ENCODE results near the gene SRP9.
A peak's percentile ranks its signal among the peaks of the same experiment; 100 is the strongest.

Gene SRP9

DNA sequence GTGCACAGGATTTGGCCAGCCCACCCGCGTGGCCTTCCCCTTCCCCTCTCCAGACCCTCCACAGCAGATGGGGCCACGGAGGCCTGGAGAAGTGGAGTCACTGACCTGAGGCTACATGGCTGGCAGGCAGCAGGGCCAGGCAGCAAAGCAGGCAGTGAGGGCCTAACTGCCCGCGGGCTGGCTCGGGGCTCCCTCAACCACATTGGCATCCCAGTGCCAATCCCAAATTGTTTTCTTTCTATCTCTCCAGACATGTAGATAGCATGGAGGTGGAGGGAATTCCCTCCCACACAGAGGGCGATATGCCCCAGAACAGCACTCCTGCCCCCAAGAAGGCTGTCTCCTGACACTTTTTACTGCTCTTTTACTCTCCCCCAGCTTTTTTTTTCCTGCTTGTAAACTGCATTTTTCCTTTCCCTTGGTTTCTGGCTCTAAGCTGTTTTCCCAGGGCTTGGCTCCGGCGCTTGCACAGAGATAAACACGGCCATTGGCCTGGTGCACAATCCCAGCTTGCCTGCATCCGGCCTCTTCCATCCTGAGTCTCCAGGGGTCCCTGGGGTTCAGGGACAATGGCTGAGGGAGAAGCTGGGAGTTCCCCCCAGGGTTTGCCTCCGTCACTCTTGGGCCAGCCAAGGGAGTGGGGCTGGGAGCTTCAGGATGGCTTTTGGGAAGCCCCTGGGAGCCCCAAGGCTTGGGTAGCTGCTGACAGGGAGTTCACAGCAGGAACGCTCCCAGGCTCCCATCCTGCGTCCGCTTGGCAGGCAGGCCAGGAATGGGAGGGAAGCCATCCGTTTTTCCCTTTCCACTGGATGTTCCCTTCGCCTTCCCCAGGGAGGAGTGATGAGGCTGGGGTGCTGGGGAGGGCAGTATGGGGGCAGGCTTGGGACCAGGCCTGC, 39.3 kb downstream of the SRP9 start:
- DNase-seq: no peak

DNA sequence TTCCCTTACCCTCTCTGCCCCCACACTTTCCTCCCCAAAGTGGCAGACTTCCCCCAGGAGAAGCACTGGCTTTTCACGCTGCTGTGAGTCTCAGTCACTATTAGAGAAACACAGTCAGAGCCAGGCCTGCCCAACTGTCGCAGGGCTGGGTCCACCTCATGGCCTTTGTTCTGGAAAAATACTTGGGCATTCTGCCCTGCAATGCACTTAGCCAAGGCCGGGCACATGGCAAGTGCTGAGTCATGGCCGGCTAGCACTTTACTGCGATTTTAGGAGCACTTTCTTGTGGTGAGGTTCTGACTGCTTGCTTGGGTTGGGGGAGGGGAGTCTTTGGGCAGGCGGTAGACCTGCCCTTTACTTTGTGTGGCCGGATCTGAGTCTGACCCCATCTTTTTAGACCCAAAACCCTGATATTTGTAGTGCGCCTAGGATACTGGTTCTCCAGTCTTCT, 40.0 kb downstream of the SRP9 start:
- peak; percentile 56 to 65 for DNase-seq

DNA sequence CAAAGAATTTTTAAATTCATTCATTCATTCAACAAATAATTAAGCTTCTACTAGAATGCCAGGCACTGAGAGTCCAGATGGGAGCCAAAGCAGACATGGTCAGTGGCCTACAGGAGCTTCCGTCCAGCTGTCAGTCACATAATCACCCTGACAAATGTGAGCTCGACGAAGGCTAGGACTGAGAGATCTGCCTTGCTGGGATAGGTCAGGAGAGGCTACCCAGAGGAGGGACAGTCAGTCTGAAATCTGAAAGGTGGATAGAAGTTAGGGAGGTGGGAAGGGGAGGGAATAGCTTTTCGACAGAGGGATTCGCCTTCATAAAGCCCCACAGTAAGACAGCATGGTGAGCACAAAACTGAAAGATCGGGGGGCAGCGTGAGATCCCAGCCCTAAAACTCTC, 40.6 kb downstream of the SRP9 start:
- DNase-seq: no peak

DNA sequence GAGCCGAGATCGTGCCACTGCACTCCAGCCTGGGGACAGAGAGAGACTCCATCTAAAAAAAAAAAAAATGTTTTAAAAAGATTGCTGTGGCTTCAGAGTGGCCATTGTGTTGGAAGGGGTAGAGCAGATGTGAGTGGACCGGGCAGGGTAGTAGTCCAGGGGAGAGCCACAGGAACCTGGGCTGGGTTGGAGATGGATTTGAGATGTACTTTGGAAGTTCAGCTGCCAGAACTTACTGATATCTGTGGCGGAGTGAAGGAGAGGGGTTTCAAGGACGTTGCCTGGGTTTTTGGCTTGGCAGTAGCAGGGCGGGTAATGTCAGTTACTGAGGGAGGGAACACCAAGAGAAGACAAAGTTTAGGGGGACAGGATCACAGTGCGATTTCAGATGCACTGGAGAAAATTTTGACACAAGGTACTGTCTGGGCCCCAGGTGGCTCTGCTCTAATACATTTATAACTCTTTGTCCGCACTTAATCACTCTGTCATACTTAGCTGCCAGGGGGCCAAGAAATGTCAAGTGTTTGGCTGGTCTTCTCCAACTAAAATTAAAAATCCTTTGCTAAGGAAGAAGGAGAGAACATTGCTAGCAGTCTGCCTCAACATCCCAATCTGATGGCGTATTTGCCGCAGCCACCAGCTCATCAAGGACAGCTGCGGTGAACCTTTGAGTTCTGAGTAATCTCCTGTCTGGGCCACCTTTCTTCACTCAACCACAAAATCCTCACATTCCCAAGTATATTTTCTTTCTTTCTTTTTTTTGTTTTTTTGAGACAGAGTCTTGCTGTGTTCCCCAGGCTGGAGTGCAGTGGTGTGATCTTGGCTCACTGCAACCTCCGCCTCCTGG, 41.9 kb downstream of the SRP9 start:
- DNase-seq: no peak

DNA sequence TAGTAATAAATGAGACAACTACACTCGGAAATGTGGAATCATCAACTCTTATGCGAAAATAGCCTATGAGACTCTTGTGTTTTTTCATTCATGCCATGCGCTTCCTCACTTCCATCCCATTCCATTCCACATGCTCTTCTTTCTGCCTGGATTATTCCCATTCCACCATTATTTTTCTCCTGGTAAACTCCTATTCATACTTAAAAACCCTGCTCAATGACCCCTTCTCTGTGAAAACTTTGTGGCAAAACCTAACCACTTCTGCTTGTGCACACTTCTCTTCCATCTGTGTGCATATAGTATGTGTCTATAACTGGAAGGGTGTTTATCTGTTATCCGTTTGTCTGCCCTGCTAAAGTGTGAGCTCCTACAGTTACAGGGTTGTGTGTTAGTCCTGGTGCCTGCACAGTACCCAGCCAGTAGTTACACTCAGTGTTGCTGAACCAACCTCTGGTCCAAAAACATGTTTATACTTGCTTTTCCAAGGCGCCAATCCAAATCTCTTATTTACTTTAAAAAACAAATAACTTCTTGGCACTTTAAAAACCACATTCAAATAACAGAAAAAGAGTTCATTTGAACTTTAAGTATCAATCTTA, 43.0 kb downstream of the SRP9 start:
- no peak for DNase-seq

DNA sequence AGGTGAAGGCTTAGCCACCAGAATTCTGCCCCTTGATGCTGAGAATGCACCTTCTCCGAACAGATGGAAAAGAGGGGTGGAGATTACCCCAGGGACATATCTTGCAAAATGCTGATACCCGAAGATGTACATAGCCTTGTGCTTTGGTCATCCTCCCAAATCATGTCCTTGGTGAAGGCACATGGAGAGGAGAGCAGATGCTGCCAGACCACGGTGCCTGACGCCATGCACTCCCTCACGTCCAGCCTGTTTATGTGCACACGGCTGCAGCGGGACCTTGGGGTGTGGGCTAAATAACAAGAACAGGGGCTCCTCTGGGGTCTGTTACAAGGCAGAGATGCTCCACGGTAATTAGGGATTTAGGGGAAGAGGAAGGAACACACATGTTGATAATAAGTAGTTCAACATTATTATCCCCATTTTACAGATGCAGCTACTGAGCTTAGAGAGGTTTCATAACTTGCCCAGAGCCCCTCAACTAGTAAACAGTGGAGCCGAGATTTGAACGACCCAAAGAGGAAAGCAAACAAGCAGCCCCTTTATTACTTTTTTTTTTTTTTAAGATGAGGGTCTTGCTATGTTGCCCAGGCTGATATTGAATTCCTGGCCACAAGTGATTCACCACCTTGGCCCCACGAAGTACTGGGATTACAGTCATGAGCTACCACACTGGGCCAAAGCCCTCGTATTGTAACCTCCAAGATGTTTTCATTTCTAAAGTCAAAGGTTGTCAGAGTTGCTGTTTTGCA, 45.2 kb downstream of the SRP9 start:
- no peak for DNase-seq

DNA sequence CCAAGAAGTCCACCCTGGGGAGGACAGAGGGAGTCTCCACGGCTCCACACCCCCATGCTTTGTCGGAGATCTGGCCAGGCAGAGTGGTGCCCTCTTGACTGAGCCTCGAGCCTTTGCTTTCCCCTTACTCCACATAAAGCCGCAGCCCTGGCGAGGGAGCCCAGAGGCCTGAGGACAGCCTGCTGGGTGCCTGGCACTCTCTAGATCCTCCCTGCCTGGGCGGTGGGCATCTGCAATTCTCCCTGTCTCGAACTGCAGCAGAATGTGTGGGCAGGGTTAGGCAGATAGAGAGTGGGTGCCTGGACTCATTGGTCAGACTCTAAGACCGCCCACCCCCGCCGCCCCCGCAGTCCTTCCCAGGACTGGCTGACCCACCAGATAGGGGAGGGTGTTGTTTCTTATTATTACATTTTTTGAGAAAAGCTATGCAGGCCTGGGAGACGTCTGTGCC, 46.2 kb downstream of the SRP9 start:
- DNase-seq: no peak

DNA sequence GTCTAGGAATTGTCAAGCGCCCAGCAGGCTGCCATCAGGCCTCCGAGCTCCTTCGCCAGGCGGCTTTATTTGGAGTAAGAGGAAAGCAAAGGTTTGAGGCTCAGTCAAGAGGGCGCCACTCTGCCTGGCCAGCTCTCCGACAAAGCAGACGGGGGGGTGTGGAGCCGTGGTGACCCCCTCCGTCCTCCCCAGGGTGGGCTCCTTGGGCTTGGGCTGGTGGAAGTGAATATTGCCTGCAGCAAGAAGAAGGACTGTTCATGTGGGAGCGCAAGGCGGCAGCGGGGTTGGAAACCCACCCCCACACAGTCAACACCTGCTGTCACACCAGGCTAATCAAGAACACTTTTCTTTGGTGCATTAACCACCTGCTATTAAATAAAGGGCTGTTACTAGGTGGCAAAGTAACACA, 46.9 kb downstream of the SRP9 start:
- DNase-seq: no peak

DNA sequence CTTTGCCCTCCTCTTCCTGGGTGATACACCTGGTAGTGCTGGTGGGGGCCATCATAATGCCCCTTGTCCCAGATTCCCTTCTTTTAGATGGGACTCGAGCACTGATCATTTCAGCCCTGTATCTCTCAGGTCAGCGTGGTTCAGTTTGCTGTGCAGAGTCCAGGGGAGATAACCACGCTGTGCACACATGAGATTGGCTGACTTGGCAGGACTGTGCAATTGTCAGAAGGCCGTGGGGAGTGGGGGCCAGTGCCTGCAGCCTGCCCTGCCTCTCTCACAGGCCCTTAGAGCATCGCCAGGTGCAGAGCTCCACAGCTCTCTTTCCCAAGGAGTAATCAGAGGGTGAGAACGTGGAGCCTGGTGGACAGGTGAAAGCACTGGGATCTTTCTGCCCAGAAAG, 47.5 kb downstream of the SRP9 start:
- DNase-seq: no peak

DNA sequence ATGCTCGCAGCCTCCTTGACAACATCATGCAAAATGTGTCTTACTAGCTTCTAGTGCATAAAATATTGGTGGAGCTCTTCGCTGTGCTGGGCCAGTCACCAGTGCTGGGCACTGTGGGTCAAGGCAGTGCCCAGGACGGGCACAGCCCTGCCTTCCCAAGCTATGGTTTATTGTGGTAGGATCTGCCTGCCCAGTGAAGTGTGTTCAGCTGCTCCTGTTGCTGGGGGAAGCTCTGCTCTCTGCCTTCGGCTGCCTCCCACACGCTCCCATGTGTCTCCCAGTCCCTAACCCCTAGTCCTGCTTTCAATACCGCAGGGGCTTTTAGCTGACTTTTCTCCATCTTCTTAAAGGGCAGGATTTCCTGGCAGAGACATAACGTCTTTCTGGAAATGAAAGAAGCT, 48.0 kb downstream of the SRP9 start:
- DNase-seq: peak; percentile 26 to 50

DNA sequence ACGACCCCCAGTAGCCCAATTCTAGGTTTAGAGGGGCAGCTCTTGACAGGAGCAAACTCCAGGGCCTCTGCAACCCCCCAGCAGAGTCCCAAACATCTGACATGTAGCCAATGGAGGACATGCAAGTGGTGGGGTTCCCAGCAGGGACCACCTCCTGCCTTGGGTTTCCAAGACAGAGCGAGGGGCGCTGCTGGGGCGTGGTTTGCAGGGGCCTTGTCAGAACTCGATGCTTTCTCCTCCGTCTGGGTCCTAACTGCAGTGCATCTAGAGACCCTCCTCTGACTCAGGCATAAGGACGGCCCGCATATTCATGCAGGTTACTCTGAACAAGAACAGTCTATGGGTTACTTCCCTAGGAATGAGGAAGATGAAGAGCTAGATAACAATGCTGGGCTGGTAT, 49.5 kb downstream of the SRP9 start:
- no peak for DNase-seq

DNA sequence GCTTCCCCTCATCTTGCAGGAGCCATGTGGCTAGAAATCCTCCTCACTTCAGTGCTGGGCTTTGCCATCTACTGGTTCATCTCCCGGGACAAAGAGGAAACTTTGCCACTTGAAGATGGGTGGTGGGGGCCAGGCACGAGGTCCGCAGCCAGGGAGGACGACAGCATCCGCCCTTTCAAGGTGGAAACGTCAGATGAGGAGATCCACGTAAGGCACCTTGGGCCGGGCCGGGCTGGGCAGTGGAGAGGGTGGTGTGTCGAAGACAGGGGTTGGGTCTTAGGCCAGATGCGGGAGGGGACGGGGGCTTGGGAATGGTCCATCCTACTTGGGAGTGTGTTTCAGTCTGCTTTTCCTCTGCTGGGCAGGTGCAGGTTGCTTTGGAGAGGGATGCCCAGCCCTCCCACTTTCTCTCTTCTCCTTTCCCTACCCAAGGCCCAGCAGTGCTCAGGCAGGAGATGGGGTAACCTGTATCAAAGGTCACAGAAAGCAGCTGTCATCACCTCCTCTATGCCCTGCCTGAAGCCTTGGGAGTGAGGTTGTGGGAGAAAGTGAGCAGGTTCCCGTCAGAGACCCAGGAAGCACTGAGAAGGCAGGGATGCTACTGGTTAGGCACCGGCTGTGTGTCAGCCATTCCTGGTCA, 51.2 kb downstream of the SRP9 start:
- DNase-seq: no peak

DNA sequence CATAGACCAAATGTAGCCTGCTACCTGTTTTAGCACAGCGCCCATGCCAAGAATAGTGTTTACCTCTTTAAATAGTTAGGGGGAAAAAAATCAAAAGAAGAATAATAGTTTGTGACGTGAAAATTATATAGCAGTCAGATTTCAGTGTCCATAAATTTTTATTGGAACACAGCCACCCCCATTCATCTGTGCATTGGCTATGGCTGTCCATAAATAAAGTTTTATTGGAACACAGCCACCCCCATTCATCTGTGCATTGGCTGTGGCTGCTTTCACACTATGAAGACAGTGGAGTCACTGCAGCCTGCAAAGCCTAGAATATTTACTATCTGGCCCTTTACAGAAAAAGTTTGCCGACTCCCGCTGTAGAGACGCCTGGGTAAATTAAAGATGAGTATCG, 53.2 kb downstream of the SRP9 start:
- DNase-seq: no peak

DNA sequence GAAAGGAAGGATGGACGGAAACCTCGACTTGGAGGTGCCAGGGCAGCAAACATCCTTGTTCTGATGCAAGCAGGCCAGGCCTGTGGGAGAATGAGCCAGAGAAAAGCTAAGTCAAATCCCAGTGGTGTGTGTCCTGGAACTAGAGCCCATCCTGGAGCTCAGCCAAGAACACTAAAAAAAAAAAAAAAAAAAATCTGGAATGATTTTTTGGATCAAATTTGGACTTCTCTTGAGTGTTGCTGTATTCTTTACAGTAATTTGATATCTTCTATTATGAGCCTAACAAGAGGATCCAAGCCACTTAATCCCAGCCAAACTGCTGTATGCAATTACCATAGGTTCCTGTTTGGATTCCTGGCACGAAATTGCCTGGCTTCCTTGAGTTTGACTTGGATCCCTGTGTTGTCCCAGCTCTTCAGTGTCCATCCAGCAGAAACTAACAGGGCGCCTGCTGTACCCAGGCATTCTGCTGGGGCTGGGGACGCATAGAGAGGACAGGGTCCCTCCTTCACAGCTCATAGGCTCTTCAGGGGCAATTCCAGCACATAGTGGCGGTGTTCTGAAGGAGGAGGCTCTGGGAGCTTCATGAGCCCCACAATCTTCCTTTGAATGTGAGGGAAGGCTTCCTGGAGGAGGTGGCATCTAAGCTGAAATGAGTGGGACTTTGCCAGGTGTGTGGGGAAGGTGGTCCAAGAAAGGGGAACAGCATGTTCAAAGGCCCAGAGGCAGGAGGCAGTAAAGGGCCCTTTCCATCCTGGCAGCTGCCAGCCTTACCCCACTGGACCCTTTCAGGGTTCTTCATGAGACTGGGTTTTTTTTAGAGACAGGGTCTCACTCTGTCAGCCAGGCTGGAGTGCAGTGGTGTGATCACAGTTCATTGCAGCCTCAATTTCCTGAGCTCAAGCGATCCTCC, 57.0 kb downstream of the SRP9 start:
- DNase-seq: no peak

DNA sequence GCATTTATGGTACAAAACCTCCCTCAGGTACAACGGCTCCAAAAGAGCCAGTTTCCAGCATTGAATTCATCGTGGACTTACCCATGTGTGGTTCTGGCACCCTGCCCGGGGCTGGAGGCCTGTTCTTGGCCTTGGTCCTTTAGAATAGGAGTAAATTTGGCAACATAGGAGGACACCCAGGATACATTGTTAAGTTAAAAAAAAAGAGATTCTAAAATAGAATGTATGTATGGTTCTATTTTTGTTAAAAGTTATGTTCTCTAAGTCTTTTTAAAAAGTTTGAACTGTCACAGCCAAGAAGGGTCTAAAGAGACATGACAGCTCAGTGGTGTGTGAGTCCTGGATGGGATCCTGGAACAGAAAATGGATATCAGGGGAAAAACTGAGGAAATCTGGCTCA, 58.2 kb downstream of the SRP9 start:
- no peak for DNase-seq

DNA sequence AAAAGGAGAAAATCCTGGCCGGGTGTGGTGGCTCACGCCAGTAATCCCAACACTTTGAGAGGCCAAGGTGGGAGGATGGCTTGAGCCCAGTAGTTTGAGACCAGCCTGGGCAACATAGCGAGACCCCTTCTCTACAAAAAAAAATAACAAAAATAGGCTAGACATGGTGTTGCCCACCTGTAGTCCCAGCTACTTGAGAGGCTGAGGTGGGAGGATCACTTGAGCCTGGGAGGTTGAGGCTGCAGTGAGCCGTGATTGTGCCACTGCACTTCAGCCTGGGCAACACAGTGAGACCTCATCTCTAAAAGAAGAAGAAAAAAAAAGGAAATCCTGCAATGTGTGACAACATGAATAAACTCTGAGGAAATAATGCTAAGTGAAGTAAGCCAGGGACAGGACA, 58.7 kb downstream of the SRP9 start:
- peak in 1 of 2 donors; percentile 36 for DNase-seq

DNA sequence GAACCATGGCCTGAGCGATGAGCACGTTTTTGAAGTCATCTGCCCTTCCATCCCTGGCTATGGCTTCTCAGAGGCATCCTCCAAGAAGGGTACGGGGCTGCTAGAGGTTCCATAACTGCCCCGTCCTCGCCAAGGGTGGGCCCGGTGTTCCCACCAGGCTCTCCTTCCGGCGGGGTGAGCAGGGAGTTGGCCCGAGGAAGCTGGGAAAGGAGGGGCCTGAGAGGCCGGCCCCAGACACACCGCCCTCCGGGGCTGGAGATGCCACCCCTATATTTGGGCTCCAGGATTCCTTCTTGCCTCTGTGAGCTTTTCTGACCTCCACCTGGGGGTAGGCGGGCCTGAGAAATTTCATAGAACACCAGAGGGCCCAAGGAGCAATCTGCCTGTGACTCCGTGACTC, 61.2 kb downstream of the SRP9 start:
- DNase-seq: no peak

All from inflammatory macrophage (primary cell).